T1000 (cell line): ENCODE measurements around the gene NUDCD3.

Source experiments
- DNase-seq: peaks from one replicate; lab custom pipeline; 2025; ENCODE audit warnings: mixed read lengths; lab: John Stamatoyannopoulos, UW

Gene NUDCD3

DNA sequence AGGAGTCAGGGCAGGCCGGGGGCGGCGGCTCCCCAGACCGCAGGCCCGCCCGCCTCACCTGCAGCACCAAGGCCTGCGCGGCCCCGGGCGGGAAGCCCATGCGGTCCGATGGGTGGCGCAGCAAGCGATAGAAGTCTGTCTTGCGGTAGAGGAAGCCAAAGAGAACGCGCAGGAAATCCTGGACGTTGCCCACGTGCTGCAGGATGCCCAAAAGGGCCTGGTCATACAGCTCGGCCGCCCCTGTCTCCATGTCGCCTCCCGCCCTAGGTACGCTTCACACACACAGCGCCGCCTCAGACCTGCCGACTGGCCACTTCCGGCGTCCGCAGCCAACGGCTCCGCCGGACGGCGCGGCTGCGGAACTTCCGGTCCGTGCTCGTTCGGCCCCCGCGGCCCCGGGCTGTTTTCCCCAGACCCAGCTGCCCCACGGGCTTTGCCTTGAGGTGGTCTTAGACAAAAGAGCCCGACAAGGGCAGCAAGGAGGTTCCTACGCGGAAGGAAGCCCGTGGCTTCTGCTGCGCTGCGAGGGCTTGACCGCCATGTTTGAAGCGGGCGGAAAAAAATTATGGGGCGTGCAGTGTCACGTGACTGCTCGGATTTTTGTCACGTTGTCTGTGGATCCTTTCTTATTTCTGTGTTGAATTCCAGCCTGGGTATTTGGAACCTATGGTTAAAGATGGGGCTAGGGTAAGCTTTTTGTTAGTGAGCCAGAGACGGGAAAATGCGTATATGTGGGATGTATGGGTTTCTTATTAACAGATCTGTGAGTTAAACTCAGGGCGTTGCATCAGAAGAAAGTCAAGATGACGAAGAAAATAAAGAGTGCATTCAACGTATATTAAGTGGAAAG lies at the start of gene NUDCD3:
NUDCD3 (minus strand) TSS at position 308 of the 850 bp plus-strand sequence; CDS start at position 250, 58 bp downstream.
- DNase-seq, result peak; percentile 85

GRCh38 chr7:44539669-44540506 lies 49.4 kb upstream of the NUDCD3 start:
- no peak for DNase-seq

DNA sequence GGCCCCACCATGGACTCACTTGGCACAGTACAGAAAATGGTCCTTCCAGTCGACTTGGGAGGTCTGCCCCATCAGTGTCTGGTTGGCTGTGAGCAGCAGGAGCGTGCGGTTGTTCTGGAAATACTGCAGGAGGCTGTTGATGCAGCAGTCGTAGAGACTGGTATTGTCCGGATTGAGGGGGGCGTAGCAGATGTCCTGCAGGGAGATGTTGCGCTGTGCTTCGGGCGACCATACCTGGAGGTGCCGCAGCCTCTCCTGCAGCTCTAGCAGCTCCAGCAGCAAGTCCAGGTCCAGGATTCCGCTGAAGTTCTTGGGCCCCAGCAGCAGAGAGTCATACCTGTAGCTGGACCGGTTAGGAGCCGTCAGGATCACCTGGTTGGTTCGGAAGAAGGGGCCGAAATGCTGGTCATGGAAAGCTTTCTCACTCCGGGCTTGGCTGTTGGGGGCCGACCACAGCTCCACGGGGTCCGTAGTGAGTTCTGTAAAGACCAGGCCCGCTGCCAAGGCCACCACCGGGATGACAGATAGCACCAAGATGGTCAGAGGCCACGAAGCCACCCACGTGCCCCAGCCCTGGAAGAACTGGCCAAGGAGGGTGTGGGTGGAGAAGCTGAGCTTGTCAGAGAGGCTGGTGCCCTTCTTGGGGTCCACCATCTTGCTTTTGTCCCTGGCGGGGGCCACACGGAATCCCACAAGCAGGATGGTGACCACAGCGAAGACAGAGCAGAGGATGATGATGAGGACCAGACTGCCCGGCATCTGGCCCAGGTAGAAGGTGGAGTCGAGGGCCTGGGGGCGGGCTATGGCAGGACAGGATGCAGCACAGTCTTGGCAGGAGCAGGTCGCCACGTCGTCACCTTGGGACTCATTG lies 48.6 kb upstream of the NUDCD3 start:
- DNase-seq, result no peak

DNA sequence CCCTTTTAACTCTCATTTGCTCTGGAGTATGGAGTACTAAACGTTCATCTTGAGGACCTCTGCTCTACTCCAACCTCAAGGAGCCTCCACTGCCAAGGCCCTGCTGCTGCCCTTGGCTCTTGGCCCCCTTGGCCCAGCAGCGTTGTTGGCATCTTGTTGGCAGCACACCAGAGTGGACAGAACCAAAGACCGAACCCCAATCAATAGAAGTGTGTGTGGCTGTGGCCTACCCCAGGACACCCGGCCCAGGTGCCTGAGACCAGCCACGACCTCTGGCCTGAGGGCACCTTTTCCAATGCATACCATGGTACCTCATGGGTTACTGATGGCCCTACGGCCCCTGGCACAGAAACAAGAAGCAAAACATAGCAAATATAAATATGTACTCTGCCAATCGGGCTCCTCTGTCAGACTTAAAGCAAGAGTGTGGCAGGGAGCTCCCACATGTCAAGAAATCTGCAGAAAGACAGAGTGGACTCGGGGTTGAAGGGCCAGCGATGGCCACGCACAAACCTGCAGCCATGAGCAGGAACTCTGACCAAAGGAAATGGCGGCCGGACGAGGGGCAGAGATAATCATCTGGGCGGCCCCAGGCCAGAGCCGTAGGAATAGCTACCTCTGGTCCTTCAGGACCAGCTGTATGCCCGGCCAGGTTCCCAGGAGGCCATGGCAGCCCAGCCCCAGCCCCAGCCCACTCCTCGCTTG lies 47.8 kb upstream of the NUDCD3 start:
- no peak for DNase-seq

GRCh38 chr7:44537442-44537841 lies 47.0 kb upstream of the NUDCD3 start:
- DNase-seq, result no peak

DNA sequence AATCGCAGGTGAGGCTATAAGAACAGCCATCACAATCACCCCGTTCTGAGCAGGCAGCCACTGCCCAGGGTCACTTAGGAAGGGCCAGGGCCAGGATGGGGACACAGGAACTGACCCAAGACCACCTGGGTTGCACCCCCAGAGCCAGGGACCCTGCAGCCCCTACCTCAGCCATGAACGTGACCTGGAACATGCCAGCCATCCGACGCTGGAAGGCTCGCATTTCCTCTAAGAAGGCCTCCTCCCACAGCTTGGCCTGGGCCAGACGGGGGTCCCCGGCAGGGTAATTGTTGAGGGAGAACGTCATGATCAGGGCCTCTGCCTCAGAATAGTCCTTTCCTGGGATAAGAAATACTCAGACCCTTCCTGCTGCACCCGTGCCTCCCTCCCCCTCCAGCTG lies 45.6 kb upstream of the NUDCD3 start:
- DNase-seq, result no peak

- DNase-seq, result no peak
Observed at GRCh38 chr7:44535348-44536064, 45.0 kb upstream of the NUDCD3 start.

GRCh38 chr7:44534501-44534900 lies 44.0 kb upstream of the NUDCD3 start:
- DNase-seq, result no peak

- no peak for DNase-seq
Observed at GRCh38 chr7:44534087-44534486, 43.6 kb upstream of the NUDCD3 start.

DNA sequence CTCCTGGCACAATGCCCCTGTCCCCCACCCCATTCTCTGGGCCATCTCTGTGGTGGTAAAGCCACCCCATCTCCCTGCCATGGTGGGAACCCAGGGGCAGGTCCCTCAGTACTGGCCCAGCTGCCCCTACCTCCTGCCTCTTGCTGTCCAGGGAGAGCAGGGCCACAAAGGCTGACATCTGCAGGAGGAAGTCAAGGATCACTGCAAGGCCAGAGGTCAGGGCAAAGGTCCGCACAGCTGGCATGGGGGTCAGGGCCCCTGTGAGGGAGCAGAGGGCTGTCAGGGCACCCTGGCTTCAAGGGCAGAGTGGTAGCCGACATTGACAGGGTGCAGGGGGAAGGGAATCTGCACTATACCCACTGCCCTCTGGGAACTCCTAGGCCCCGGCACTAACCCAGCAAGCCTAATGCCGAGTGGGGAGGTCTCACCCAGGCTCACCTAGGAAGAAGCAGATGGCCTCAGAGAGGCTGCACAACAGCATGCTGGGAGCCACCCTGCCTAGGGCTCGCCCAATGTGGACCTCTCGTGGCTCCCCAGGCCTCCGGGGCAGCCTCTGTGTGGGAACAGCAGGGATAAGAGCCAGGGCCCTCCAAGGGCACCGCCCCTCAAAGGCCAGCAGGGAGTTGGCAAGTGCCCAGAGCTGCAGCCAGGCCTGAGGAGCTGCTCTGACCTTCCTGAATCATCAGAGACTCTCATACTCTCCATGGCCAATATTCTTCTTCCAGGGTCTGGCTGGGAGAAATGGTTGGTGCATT lies 43.0 kb upstream of the NUDCD3 start:
- DNase-seq, result no peak

GRCh38 chr7:44531421-44532380 lies 41.2 kb upstream of the NUDCD3 start:
- DNase-seq, result no peak

- no peak for DNase-seq
Observed at GRCh38 chr7:44530990-44531389, 40.5 kb upstream of the NUDCD3 start.

GRCh38 chr7:44524811-44525388 lies 34.4 kb upstream of the NUDCD3 start:
- DNase-seq, result no peak

DNA sequence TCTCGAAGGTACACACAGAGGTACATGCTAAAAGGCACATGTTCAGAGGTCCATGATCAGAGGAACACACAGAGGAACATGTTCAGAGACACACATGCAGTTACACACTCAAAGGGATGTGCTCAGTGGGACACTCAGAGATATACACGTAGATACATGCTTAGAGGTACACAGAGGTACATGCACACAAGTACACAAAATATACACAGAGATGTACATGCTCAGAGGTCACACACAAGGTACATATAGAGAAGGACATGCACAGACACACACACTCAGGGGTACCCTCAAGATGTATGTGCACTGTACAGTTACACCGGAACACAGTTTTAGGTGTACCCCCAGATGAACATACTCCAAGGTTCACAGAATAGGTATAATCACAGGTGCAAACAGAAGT lies 31.9 kb upstream of the NUDCD3 start:
- no peak for DNase-seq

DNA sequence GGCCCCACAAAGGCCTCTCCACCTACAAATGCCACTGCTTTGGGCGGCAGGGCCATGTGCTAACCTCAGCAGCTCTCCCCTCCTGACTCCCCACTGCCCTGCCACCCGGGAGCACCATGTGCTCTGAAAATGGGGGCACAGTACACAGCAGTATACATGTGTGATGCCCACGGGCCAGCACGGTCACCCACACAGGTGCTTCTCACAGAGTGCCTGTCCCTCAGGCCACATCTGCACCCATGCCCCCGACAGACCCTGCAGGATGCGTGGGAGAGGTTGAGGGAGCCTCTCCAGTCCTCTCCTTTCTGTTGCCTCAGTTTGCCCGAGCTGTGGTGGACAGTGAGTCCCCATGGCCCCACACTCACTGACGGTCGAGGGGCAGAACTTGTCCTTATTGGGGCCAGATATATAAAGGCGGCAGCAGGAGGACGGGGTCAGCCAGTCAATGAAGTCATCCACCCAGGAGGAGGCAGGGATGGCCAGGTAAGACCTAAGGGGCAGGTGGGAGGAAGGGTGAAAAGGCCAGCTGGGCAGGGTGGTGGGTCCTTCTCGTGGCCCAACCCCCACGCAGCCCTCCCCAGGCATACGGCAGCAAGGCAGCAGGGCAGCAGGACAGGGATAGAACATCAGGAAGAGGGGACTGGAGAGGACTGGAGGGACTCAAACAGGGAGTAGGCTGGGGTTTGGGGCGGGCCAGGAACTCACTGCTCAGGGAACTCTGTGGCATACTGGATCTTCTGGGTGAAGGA lies 31.1 kb upstream of the NUDCD3 start:
- DNase-seq, result no peak

GRCh38 chr7:44520574-44520973 lies 30.1 kb upstream of the NUDCD3 start:
- DNase-seq, result no peak

GRCh38 chr7:44519546-44519945 lies 29.1 kb upstream of the NUDCD3 start:
- no peak for DNase-seq

DNA sequence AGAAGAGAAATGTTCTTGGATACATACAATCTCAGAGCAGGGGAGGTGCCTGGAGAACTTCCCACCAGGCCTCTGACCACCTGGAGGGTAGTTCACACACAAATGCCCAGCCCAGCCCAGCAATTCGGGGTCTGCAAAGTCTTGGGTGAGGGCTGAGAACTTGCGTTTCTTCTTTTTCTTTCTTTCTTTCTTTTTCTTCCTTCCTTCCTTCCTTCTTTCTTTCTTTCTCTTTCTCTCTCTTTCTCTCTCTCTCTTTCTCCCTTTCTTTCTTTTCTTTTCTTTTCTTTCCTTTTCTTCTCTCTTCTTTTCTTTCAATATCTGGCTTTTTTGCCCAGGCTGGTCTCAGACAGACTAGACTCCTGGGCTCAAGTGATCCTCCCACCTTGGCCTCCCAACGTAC lies 28.3 kb upstream of the NUDCD3 start:
- no peak for DNase-seq
